HT1080 (cell line): Measurements from ENCODE around the gene RPRD1B. TPM values are rescaled to one million over a fixed set of nuclear protein-coding genes. Genes with fewer than 3 reads are reported as not detected.
A peak's percentile ranks its signal among the peaks of the same experiment; 100 is the strongest.

Experiments used
- DNase-seq: peaks from one replicate; pipeline ENCODE4 v3.0.0-alpha.2; 2015; ENCODE audit warnings: low read depth
- small RNA-seq: library from RNA; depleted of rRNA; stranded (forward); fragments of <200 nt; gene quantifications from one replicate; pipeline ENCODE3, GENCODE V24; 2014
- total RNA-seq: library from RNA; depleted of rRNA; stranded (reverse); fragments of >200 nt; shearing (Covaris generic); gene quantifications from 2 replicates; pipeline ENCODE4 v1.2.3, GENCODE V29; 2014; rRNA removed

The RPRD1B gene
- total RNA-seq, 1 experiment from 2014 or later: 21.2 TPM

DNA sequence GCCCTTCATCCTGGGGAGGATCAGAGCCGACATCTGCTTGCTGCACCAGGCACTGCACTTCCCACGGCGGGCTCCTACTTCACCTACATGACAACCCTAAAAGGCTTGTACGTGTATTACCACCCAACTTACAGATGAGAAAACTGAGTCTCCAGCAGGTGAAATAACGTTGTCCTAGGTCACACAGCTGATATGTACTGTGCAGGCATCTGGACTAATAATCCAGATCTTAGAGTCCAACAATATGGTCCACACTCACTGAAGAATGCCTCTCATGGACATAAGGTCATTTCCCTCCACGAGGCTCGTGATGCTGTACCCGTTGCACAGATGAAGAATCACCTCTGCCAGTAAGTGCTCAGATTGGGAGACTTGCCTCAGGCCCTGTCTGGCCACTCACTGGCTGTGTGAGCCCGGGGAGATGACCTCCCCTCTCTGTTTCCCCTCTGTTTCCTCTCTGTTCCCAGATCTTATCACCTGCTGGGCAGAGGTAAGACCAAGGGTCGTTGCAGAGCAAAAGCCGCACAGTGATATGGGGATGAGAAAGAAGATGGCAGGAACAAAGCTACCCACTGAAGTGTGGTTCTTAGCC is 99.5 kb downstream of the RPRD1B start:
- no peak for DNase-seq

DNA sequence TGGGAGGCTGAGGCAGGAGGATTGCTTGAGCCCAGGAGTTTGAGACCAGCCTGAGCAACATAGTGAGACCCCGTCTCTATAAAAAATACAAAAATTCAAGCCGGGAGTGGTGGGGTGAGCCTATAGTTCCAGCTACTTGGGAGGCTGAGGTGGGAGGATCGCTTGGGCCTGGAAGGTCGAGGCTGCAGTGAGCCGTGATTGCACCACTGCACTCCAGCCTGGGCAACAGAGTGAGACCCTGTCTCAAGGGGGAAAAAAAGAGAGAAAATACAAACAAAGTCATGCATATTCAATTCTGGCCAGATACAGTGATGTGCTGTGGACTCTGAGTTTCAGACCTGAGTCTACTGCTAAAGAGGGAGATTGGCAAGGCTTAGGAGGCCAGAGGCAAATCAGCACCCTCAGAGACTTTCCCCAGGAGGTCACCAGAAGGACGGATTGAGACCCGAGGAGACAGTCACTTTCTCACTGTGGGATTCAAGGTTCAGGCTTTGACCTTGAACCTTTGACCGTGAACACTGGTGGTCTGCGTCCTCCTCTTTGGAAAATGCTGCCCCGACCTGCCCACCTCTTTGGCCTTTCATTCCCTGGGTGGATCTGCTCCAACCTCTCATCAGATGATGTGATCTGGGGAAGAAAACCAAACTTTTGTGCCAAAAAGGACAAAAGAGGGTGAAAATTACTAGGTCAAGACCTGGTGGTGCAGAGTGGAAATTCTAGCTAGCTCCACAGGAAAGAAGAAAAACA is 100.3 kb downstream of the RPRD1B start:
- no peak for DNase-seq

DNA sequence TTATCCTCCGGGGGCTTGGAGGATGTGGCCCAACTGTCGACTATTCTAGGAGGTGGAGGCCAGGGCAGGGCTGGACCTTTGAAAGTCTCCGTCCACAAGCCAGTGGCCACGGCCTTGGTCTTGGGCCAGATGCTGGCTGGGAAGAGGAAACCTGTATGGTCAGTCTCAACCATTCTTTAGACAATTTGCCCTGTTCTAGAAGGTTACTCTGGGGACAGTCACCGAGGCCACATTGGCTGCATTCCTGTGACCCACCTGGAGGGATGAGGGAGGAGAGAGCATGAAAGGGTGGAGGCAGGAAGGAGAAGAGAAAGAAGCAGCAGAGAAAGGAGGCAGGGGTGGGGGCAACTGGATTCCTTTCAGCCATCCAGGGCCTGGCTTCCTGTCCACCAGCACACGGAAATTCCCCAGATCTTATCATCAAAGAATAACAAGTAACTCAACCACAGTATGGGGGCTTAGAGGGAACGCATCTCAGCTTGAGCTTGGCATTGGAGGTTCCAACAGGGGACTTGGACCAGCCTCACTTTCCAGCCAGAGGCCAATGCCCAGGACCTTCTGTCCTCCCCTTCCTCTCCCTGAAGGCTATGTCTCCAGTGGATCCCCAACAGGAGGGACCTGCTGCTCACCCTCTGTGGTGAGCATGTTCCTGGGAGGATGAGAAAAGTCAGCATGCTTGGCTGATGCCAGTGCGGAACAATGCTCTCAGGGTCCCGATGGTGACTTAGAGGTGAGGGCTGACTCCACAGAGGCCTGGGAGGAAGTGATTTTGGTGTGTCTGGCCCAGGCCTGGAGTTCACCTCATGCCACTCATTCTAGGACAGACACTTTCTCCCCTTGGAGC is 101.1 kb downstream of the RPRD1B start:
- DNase-seq: peak; percentile 89

DNA sequence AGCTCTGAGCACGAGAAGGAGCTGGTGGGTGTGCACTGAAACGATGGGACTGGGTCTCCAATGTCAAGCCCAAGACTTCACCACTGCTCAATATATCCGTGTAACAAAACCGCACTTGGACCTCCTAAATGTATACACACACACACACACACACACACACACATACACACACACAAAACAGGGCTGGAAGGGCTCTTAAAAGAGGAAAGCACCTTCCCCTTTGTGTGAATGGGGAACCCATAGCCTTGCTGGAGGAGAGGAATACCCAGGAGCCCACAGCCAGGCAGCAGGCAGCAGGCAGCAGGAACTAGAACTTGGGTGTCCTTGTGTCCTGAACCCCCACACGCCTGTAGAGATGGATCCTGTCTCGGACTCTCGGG is 101.7 kb downstream of the RPRD1B start:
- DNase-seq: no peak

DNA sequence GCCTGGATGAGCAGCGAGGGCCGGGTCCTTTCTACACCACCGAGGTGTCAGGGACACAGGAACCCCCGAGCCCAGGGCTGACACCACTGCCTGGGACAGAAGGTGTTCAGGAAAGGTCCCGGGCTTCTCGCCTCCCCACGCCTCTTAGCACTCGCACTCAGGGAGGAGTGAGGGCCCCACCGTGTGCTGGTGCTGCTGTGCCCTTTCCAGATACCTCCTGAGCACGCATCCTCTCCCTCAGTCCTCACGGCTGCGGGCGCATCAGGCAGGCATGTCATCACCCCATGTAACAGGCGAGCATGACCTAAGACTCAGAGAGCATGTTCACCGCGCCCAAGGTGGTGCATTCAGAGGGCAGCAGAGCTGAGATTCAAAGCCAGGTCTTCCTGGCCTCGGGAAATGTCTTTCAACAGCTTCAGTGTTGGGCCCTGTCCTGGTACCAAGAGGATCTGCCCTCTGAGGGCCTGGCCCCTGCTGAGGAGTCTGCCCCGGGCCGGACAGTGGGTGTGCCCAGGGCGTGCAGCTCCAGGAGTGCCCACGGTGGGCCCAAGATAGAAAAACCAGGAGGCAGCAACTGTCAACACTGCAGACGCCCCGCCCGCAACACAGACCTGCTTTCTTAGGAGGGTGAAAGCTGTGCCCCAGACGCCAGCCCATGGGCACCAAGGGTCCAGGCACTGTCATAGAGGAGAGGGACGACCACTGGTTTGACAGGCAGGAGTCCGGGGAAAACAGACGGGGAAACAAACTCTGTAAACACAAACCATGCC is 102.3 kb downstream of the RPRD1B start:
- DNase-seq: no peak

DNA sequence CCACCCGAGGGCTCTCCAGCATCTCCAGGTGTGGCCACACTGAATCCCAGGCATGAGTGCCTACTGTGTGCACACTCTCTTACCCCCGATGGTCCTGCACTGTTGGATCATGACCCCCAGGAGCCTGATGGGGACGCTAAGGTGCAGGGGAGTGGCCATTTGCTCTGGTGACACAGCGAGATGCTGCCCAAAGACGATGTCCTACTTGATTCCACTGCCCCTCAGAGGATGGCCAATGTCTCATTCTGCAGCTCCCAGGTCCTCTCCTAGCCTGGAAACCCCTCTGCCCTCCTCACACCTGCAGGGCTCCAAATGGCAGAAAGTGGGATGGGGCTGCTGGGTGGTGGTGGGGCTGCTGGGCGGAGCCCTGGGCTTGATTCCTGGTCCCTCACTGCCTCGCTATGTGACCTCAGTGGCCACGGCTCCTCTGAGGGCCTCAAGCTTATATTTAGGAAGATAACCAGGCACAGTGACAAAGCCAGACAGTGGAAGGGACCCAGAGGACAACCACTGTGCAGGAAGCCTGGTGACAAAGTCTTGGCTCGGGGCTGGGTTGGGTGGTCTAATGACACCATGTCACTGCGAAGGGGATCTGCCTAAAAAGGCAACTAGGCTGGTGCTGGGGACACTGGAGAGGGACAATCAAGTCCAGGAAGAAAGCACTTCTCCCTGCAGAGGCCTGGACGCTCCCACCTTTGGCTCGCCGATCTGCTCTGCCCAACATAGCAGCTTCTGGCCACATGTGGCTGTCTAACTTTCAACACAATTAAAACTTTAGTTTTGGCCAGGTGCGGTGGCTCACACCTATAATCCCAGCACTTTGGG is 103.1 kb downstream of the RPRD1B start:
- no peak for DNase-seq

DNA sequence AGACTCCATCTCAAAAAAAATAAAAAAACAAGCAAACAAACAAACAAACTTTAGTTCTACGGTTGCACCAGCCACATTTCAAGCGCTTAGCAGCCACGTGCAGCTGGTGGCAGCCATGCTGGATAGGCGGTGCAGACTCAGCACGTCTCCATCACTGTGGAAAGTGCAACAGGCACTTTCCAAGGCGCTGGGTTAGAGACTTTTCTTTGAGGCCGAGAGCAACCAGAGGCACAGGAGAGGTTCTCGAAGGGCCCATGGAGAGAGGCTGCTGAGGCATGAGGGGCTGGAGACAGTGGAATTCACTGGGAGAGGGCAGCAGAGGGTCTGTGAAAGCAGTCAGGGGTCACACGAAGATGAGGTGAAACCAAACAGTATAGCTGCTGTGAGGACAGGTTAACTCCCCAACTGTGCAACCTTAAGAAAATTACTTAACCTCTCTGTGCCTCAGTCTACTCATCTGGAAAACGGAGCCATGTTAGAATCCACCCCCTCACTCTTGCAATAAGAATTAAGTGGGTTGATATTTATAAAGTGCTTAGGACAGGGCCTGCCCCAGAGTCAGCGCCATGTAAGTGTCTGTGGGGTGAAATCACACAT is 104.0 kb downstream of the RPRD1B start:
- DNase-seq: no peak

DNA sequence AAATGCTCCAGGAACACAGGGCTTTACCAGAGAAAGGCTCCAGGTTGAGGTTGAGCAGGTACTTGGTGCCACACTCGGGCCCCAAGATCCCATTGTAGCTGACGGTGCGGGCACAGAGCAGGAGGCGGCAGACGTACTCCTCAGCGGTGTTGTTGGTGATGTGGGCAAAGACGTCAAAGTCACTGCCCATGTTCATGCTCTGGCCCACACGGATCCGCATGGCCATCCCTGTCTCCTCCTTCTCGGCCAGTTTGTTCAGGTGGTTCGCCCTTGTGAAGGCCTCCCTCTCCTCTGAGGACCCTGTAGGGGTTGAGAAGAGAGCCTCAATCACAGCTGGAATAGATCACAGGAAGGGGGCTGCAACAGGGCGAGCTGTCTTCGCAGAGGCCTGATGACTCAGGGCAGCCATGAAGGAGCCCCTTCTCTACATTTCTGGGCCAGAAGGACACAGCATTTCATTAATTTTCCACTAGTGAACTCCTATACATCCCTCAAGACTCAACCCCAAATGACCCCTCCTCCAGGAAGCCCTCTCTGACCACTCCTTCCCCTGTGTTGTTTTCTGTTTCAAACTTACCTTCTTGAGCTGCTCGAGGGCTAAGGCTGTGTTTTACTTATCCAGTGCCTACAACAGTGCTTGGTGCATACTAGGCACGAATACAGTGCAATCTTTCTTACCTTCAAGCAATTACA is 104.7 kb downstream of the RPRD1B start:
- no peak for DNase-seq

DNA sequence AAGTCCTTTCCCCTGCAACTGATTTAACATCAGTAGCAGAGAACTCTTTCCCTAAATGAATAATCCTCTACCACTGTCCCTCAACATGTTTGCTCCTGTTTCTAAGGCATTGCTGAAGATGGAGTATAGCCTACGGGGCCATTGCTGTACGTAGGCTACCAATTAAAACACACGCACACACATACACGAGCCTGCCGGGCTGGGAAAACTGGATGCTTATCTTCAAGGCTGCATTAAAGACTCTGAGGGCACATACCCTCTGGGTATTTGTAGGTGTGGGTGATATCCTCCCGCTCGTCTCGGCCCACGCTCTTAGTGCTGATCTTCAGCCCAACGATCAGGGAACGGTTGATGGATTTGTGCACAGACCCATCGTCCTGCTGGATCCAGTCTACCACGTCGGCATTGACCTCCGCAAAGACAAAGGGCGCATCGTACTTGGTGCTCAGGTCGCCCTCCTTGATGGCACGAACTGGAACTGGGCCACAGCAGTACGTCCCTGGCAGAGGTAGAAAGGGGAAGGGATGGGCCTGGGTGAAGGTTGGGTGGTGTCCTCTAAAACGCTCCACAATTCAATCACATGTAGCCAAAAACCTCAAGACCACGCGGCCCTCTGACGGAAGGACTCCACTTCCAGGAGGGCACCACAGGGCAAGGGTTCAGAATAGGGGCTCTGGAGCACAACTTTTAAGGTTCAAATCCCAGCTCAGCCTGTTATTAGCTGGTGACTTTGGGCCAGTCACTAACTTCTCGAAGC is 105.8 kb downstream of the RPRD1B start:
- no peak for DNase-seq

DNA sequence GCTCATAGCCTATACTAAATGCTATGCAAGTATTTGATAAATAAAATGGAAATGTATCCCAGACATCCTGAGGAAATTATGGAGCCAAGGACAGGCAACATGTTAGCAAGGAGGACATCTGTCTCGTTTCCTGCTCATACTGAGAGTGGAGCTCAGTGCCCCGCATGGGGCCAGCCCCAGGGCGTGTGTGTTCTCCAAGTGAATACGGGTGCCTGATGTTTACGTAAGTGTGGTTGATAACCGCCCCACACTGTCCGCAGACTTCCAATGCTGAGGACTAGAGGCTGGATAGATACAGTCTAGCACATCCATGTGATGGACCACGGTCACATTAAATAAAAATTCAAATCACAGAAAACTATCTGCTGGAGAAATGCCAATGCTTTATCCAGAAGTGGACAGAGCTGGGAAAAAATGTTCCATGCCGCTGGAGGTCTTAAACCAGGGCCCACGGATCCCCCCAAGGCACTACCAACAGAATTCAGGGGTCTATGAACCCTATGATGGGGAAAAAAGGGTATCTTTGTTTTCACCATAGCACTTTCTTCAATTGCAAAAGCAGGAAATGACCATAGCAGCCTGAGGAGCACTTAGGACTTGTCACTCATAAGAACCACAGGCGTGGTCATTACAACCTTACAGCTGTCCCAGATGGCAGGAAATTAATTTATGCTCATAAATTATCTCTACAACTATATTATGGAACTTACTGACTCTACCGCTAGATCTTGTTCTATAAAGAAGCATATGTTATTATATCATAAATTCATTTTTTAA is 106.6 kb downstream of the RPRD1B start:
- DNase-seq: no peak

DNA sequence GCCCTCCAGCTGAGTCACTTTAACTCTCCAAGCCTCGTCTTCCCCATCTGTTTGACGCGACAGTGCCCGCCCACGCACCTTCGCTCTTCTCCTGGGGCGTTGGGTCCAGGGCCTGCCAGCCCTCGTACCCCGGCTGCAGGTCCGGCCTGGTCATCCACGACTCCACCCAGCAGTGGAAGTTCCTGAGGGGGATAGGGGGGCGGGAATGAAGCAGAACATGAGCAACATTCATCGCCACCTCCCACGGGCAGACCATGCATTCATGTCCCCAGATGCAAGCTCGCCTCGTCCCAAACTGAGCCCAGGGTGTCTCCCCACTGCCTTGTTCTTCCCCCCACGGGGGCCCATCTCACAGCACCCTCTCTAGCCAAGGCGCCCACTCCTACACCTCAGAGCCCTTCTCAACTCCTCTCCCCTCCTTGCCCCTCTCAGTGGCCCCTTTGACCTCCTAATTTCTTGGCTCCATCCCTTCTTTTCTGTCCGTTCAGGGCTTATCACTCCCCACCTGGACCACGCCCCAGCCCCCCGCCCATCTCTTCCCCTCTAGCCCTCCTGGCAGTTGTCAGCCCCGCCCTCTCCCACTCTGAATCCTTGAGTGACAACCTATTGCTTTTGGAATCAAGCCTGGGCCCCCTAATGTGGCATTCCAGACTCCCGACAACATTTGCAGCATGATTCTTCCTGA is 107.8 kb downstream of the RPRD1B start:
- DNase-seq: no peak

Small RNAs within 50 kb of the gene (small RNA-seq; reads per million reads assigned to genes)
- not detected for gene RN7SL237P

Other genes starting within 250 kb of the RPRD1B start
- gene VSTM2L, start 130.6 kb upstream of the RPRD1B start, total RNA-seq: 0.27 TPM in 2 replicates
- 22.4 and 27.3 TPM in 2 replicates for gene TTI1, start 290 bp upstream of the RPRD1B start, total RNA-seq
- 129 and 146 TPM in 2 replicates for gene TGM2, start 131.5 kb downstream of the RPRD1B start, total RNA-seq
- 0.14 TPM in 1 of 2 replicates, not detected in the other for gene KIAA1755, start 227.0 kb downstream of the RPRD1B start, total RNA-seq